ENCODE measurements around the gene ARID1B.

Gene ARID1B

GRCh38 chr6:157210954-157211353 is 433.8 kb downstream of the ARID1B start:
- Histone ChIP-seq H3K36me3 (ENCODE audit: insufficient read depth, low read length) (peaks cover 33% of the 10 kb centered on the region), H3K9ac (ENCODE audit: low read depth, low read length) (no peak overlapping the region), H3K27me3 (ENCODE audit: insufficient read depth, low read length) (no peaks in the 10 kb centered on the region), H3K4me1 (ENCODE audit: insufficient read depth, low read length) (no peaks in the 10 kb centered on the region), H3K4me3 (ENCODE audit: low read length) (no peak overlapping the region), H3K27ac (ENCODE audit: low read depth, low read length) (no peak overlapping the region), H3K9me3 (ENCODE audit: insufficient read depth, low read depth, low read length) (no peaks in the 10 kb centered on the region)
- 93% methylated on average over 3 of the region's 3 CpGs for WGBS

- no peaks in the 10 kb centered on the region for H3K27me3 ChIP-seq (ENCODE audit: insufficient read depth, low read length)
- no peak overlapping the region for H3K4me3 ChIP-seq (ENCODE audit: low read length)
- H3K27ac ChIP-seq (ENCODE audit: low read depth, low read length) = no peak overlapping the region
- no peak overlapping the region for H3K9ac ChIP-seq (ENCODE audit: low read depth, low read length)
- H3K36me3 ChIP-seq (ENCODE audit: insufficient read depth, low read length) = peaks cover 24% of the 10 kb centered on the region
- WGBS = 85% methylated on average over 11 of the region's 11 CpGs
- H3K4me1 ChIP-seq (ENCODE audit: insufficient read depth, low read length) = no peaks in the 10 kb centered on the region
- H3K9me3 ChIP-seq (ENCODE audit: insufficient read depth, low read depth, low read length) = no peaks in the 10 kb centered on the region
These were observed 434.7 kb downstream of the ARID1B start for GRCh38 chr6:157211603-157212455.

GRCh38 chr6:157213426-157213825 is 436.2 kb downstream of the ARID1B start:
- Histone ChIP-seq H3K27ac (ENCODE audit: low read depth, low read length) (no peak overlapping the region), H3K9me3 (ENCODE audit: insufficient read depth, low read depth, low read length) (no peaks in the 10 kb centered on the region), H3K9ac (ENCODE audit: low read depth, low read length) (no peak overlapping the region), H3K36me3 (ENCODE audit: insufficient read depth, low read length) (peaks cover 9% of the 10 kb centered on the region; the same call in 1 of the 2 replicates), H3K27me3 (ENCODE audit: insufficient read depth, low read length) (no peaks in the 10 kb centered on the region), H3K4me1 (ENCODE audit: insufficient read depth, low read length) (no peaks in the 10 kb centered on the region), H3K4me3 (ENCODE audit: low read length) (no peak overlapping the region)
- 94% methylated on average over 9 of the region's 9 CpGs for WGBS

- Histone ChIP-seq H3K9ac (ENCODE audit: low read depth, low read length) (no peak overlapping the region), H3K4me3 (ENCODE audit: low read length) (no peak overlapping the region), H3K4me1 (ENCODE audit: insufficient read depth, low read length) (no peaks in the 10 kb centered on the region), H3K27ac (ENCODE audit: low read depth, low read length) (no peak overlapping the region), H3K27me3 (ENCODE audit: insufficient read depth, low read length) (no peaks in the 10 kb centered on the region), H3K9me3 (ENCODE audit: insufficient read depth, low read depth, low read length) (no peaks in the 10 kb centered on the region), H3K36me3 (ENCODE audit: insufficient read depth, low read length) (0 out of 2 replicates have a peak, but pooled peaks cover 6% of the 10 kb centered on the region)
- WGBS = 95% methylated on average over 10 of the region's 10 CpGs
These were observed 436.9 kb downstream of the ARID1B start for GRCh38 chr6:157213907-157214565.

GRCh38 chr6:157215717-157216116 is 438.5 kb downstream of the ARID1B start:
- no peaks in the 10 kb centered on the region for H3K9me3 ChIP-seq (ENCODE audit: insufficient read depth, low read depth, low read length)
- peaks cover 11% of the 10 kb centered on the region; the same call in 1 of the 2 replicates for H3K4me1 ChIP-seq (ENCODE audit: insufficient read depth, low read length)
- no peak overlapping the region for H3K4me3 ChIP-seq (ENCODE audit: low read length)
- H3K27me3 ChIP-seq (ENCODE audit: insufficient read depth, low read length) = peaks cover 2% of the 10 kb centered on the region; the same call in 1 of the 2 replicates
- no peak overlapping the region for H3K9ac ChIP-seq (ENCODE audit: low read depth, low read length)
- H3K36me3 ChIP-seq (ENCODE audit: insufficient read depth, low read length) = no peaks in the 10 kb centered on the region
- H3K27ac ChIP-seq (ENCODE audit: low read depth, low read length) = no peak overlapping the region
- no CpG with 5 or more reads among the region's 2 CpGs for WGBS

GRCh38 chr6:157216570-157216969 is 439.4 kb downstream of the ARID1B start:
- 94% methylated on average over 5 of the region's 5 CpGs for WGBS
- Histone ChIP-seq H3K36me3 (ENCODE audit: insufficient read depth, low read length) (no peaks in the 10 kb centered on the region), H3K9ac (ENCODE audit: low read depth, low read length) (no peak overlapping the region), H3K9me3 (ENCODE audit: insufficient read depth, low read depth, low read length) (no peaks in the 10 kb centered on the region), H3K4me3 (ENCODE audit: low read length) (no peak overlapping the region), H3K27ac (ENCODE audit: low read depth, low read length) (no peak overlapping the region), H3K4me1 (ENCODE audit: insufficient read depth, low read length) (peaks cover 13% of the 10 kb centered on the region; the same call in 1 of the 2 replicates), H3K27me3 (ENCODE audit: insufficient read depth, low read length) (peaks cover 3% of the 10 kb centered on the region)

- H3K36me3 ChIP-seq (ENCODE audit: insufficient read depth, low read length) = no peaks in the 10 kb centered on the region
- H3K4me3 ChIP-seq (ENCODE audit: low read length) = no peak overlapping the region
- H3K9ac ChIP-seq (ENCODE audit: low read depth, low read length) = no peak overlapping the region
- no peak overlapping the region for H3K27ac ChIP-seq (ENCODE audit: low read depth, low read length)
- H3K9me3 ChIP-seq (ENCODE audit: insufficient read depth, low read depth, low read length) = no peaks in the 10 kb centered on the region
- WGBS = 93% methylated on average over 20 of the region's 20 CpGs
- H3K4me1 ChIP-seq (ENCODE audit: insufficient read depth, low read length) = peaks cover 13% of the 10 kb centered on the region; the same call in 1 of the 2 replicates
- H3K27me3 ChIP-seq (ENCODE audit: insufficient read depth, low read length) = peaks cover 5% of the 10 kb centered on the region
These were observed 440.2 kb downstream of the ARID1B start for GRCh38 chr6:157217198-157217893.

- WGBS = 92% methylated on average over 13 of the region's 13 CpGs
- Histone ChIP-seq H3K9me3 (ENCODE audit: insufficient read depth, low read depth, low read length) (no peaks in the 10 kb centered on the region), H3K4me1 (ENCODE audit: insufficient read depth, low read length) (peaks cover 13% of the 10 kb centered on the region; the same call in 1 of the 2 replicates), H3K27ac (ENCODE audit: low read depth, low read length) (no peak overlapping the region), H3K36me3 (ENCODE audit: insufficient read depth, low read length) (no peaks in the 10 kb centered on the region), H3K9ac (ENCODE audit: low read depth, low read length) (no peak overlapping the region), H3K4me3 (ENCODE audit: low read length) (no peak overlapping the region), H3K27me3 (ENCODE audit: insufficient read depth, low read length) (peaks cover 5% of the 10 kb centered on the region)
These were observed 440.8 kb downstream of the ARID1B start for GRCh38 chr6:157217894-157218370.

GRCh38 chr6:157218371-157219198 is 441.4 kb downstream of the ARID1B start:
- no peaks in the 10 kb centered on the region for H3K9me3 ChIP-seq (ENCODE audit: insufficient read depth, low read depth, low read length)
- peaks cover 13% of the 10 kb centered on the region; the same call in 1 of the 2 replicates for H3K4me1 ChIP-seq (ENCODE audit: insufficient read depth, low read length)

More at GRCh38 chr6:157218371-157219198, 441.4 kb downstream of the ARID1B start:
- Histone ChIP-seq H3K36me3 (ENCODE audit: insufficient read depth, low read length) (no peaks in the 10 kb centered on the region), H3K4me3 (ENCODE audit: low read length) (no peak overlapping the region), H3K9ac (ENCODE audit: low read depth, low read length) (no peak overlapping the region), H3K27ac (ENCODE audit: low read depth, low read length) (no peak overlapping the region), H3K27me3 (ENCODE audit: insufficient read depth, low read length) (peaks cover 5% of the 10 kb centered on the region)
- WGBS = 92% methylated on average over 23 of the region's 23 CpGs

Data from HUES64 (cell line).